Measurements from ENCODE around the gene VASN.

DNA sequence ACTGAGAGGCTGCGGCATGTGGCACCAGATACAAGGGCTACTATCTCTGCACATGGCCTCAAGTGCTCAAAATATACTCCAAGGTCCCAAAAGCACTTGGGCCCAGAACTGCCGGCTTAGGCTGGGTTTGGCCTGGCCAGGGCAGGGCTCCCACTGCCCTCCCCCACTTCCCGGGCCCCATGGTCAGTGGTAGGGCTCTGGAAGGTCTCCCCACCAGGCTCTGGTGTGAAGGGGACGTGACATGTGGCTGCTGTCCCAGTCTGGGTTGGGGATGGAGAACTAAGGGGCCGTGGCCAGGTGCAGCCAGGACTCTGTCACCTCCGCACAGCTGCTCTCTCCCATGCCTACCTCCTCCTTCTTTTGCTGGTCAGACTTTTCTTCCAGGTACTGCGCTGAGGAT is 14.8 kb upstream of the VASN start:
- TF ChIP-seq CTCF (IDR thresholded peaks at IDR 0.05; ENCODE audit: low read length) = no peak
- TF ChIP-seq EZH2 (optimal IDR thresholded peaks at IDR 0.05; ENCODE audit: low read depth, low read length) = no peak
- TF ChIP-seq EZH2phosphoT487 (IDR thresholded peaks at IDR 0.05; ENCODE audit: low read length) = no peak
